Pancreas (tissue), 10 donors: ENCODE measurements around the gene GNG2. TPM values are rescaled to one million over a fixed set of nuclear protein-coding genes. Genes with fewer than 3 reads are reported as not detected.
A peak's percentile ranks its signal among the peaks of the same experiment; 100 is the strongest.

ENCODE experiments used
- ATAC-seq, 4 donors: fragments of 200-7000 bp; cut with Tn5 transposase; one replicate each; pipeline versions ENCODE4 v1.8.0 to v1.9.1; 2020; ENCODE audit warnings: mild to moderate bottlenecking in 4 of 4, moderate library complexity in 4 of 4
- DNase-seq, 6 donors: peaks; one replicate each; pipeline ENCODE4 v3.0.0-alpha.2; 2020
- FAIRE-seq: peaks from 2 replicates; lab custom pipeline; 2012; peaks lifted over from hg19 to GRCh38; lab: Jason Lieb, UNC
- H3K27ac ChIP-seq, 4 donors: fragments of 200-600 bp; sonication (generic); 1 replicate in 3 of 4; 2 replicates in 1 of 4; pipeline versions ENCODE4 v1.5.0 to v1.8.0; 2020
- H3K27me3 ChIP-seq, 4 donors: fragments of 200-600 bp; one replicate each; pipeline ENCODE4 v1.8.0; 2021
- H3K36me3 ChIP-seq, 3 donors: fragments of 200-600 bp; sonication (generic) in 1 of 3; one replicate each; pipeline versions ENCODE4 v1.5.0 to v1.8.0; 2020 to 2021
- H3K4me1 ChIP-seq, 3 donors: fragments of 200-600 bp; one replicate each; pipeline ENCODE4 v1.8.0; 2021
- H3K4me3 ChIP-seq, 4 donors: fragments of 200-600 bp; sonication (generic) in 2 of 4; one replicate each; pipeline versions ENCODE4 v1.5.0 to v1.8.0; 2020 to 2021
- H3K9me3 ChIP-seq, 4 donors: fragments of 200-600 bp; one replicate each; pipeline ENCODE4 v1.8.0; 2021
- CTCF ChIP-seq, 4 donors: fragments of 200-600 bp; sonication (generic) in 3 of 4; IDR thresholded peaks; one replicate each; pipeline versions ENCODE4 v1.5.0 to v1.8.0; 2021; ENCODE audit warnings: antibody characterized with exemption in 4 of 4
- WGBS, 2 donors: extraction: QIAGEN DNeasy Blood & Tissue Kit; methylation state at CpG; one replicate each; pipeline ENCODE4 v1.1.7; 2013; 5-methylcytosine and 5-hydroxymethylcytosine counted together
- intact Hi-C, 3 donors: fragments of 100-400 bp; cut with DNase I; formaldehyde crosslinking; loops; one replicate each; pipeline versions ENCODE4 v1.11.1 to v1.14.2; 2022
- polyA plus RNA-seq, 2 donors: library from polyadenylated mRNA; stranded (reverse); fragments of 200-250 nt; gene quantifications; one replicate each; pipeline ENCODE4 v1.2.3, GENCODE V29; 2013
- total RNA-seq, 6 donors: library from RNA; stranded (reverse); fragmentation: NEBNext Ultra II Directional in 4 of 6; extraction: Animal tissue kit (Norgen Biotek cat#: 25700) in 4 of 6; gene quantifications; one replicate each; pipeline versions ENCODE4 v1.2.1 to v1.2.4, GENCODE V29; 2021 to 2023
- donor health status: healthy with polysubstance abuse.
- donor health status: DM: no; HTN: no; CAD: no; lungs with moderate emphysema.
- donor health status: DM: no; HTN: no; CAD: no.
- donor health status: control.
- donor health status: control.
- donor health status: Bipolar disorder and iron deficiency.
- donor health status: DM: yes; HTN: yes; CAD: no.
- donor health status: DM: no; HTN: no; CAD: no.
- donor health status: DM: no; HTN: no; CAD: no.
- donor health status: DM: yes; HTN: yes; CAD: no.

The GNG2 gene
- total and polyA plus RNA-seq, 8 donors = 1.7 to 23.0 (median 7.0) TPM

DNA sequence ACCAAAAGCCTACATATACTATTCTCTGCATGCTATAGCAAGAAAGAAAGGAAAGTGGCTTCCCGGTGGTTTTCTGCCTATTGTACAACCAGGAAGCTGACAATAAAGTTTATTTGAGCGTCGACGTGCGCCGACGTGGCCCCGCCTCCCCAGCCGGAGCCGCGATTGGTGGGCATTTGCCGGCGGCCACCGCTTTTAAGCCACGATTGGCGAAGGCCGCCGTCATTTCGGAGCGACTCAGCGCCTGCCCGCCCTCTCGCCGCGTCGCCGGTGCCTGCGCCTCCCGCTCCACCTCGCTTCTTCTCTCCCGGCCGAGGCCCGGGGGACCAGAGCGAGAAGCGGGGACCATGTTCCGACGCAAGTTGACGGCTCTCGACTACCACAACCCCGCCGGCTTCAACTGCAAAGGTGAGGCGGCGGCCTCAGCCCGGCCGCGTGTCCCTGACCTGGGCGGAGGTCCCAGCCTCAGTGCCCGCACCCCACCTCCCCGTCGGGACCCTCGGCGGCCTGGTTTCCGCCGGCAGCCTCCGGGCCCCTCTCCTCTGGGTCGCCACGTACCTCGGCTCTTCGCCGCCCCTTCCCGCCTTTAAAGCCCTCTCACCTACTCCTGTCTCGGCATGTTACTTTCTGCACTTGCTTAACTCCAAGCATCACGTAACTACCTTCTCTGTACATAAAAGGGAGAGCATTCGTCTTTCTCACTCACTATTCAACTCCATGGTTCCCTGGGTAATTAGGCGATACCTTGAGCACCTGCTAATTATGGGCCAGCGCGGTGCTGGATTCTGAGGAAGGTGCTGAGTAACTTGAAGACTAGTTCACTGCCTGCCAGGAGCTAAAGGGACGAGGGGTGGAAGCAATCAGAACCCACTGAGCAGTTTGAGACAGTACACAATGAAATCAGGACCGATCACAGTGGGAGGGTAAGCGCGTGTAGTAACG is 129.2 kb downstream of the GNG2 start, which contains the start of gene RTRAF:
TSS of gene RTRAF (plus strand) at position 254 of the 942 bp plus-strand sequence. CDS start at position 348, 94 bp downstream.
- Histone ChIP-seq H3K4me1 (peaks cover 0 to 14% (median 8%) of the 10 kb centered on the region in 3 donors), H3K9me3 (no peaks in the 10 kb centered on the region), H3K27me3 (no peaks in the 10 kb centered on the region), H3K36me3 (peaks cover 0 to 13% (median 0%) of the 10 kb centered on the region in 3 donors), H3K27ac (peak within 1 kb of the TSS; percentile 74 to 81 (median 74)), H3K4me3 (peak within 1 kb of the TSS; percentile 80 to 97 (median 94))
- intact Hi-C loops = no loop called here
- no peak for TF ChIP-seq CTCF (IDR thresholded peaks at IDR 0.05)
- ATAC-seq = peak; percentile 99 to 100 (median 100)
- DNase-seq = peak; percentile 92 to 97 (median 94)
- FAIRE-seq = peak; percentile 71
- 0% methylated on average over 71 to 72 of the region's 72 CpGs for WGBS, 2 donors

DNA sequence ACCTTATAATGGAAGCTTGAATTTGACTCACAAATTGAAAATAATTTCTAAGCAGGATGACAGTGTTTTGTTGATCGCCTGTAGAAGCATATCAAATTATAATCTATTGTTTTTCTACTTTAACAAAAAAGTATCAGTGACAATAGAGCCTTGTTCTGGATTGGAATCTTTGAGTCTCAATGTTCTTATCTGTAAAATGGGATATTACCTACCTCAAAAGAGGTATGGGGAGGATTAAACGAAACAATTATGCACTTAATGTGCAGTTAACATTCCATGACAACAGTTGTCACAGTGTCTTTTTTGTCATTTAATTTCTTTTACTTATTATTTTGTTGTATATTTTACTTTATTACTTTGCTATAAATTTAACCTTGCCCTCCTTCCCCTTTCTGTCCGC is 130.1 kb downstream of the GNG2 start:
- no peak for FAIRE-seq
- Histone ChIP-seq H3K27ac (no peak overlapping the region), H3K4me1 (peaks cover 0 to 14% (median 8%) of the 10 kb centered on the region in 3 donors), H3K4me3 (peak overlapping the region in 3 of 4 donors; percentile 80 to 97 (median 95)), H3K9me3 (no peaks in the 10 kb centered on the region), H3K27me3 (no peaks in the 10 kb centered on the region), H3K36me3 (peaks cover 0 to 13% (median 0%) of the 10 kb centered on the region in 3 donors)
- 42 to 53% methylated on average over 3 of the region's 3 CpGs for WGBS, 2 donors
- no peak for DNase-seq
- intact Hi-C loops = no loop called here
- no peak for ATAC-seq
- no peak for TF ChIP-seq CTCF (IDR thresholded peaks at IDR 0.05)

DNA sequence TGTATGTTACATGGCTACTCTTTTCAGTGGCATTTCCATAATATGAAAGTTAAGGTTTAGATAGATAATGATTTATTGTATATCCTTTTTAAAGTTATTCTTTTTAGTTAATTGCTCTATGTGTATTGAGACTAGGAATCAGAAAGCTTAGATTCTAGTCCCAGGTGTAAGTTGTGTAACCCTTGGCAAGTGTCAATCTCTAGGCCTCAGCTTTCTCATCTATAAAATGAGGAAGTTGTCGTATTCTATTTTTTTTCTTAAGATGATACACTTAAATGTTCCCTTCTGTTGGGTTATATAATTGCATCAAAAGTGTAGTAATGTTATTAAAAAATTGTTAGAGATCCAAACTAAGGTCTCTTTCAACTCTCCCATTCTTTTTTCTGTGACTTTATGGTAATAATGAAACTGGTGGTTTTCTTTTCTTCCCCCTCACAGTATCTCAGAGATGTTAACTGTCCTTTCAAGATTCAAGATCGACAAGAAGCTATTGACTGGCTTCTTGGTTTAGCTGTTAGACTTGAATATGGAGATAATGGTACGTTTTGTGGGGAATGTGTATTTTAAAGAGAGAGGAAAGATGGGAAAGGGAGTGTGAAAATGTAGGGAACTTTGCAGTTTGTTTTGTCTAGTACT is 133.0 kb downstream of the GNG2 start:
- no peak for ATAC-seq
- intact Hi-C loops = no loop called here
- no peak for TF ChIP-seq CTCF (IDR thresholded peaks at IDR 0.05)
- H3K27ac ChIP-seq = no peak overlapping the region
- no peaks in the 10 kb centered on the region for H3K27me3 ChIP-seq
- peaks cover 0 to 14% (median 13%) of the 10 kb centered on the region in 3 donors for H3K4me1 ChIP-seq
- 61 to 66% methylated on average over 3 of the region's 3 CpGs for WGBS, 2 donors
- H3K4me3 ChIP-seq = no peak overlapping the region
- no peaks in the 10 kb centered on the region for H3K9me3 ChIP-seq
- peaks cover 0 to 13% (median 0%) of the 10 kb centered on the region in 3 donors for H3K36me3 ChIP-seq
- FAIRE-seq = no peak
- no peak for DNase-seq

DNA sequence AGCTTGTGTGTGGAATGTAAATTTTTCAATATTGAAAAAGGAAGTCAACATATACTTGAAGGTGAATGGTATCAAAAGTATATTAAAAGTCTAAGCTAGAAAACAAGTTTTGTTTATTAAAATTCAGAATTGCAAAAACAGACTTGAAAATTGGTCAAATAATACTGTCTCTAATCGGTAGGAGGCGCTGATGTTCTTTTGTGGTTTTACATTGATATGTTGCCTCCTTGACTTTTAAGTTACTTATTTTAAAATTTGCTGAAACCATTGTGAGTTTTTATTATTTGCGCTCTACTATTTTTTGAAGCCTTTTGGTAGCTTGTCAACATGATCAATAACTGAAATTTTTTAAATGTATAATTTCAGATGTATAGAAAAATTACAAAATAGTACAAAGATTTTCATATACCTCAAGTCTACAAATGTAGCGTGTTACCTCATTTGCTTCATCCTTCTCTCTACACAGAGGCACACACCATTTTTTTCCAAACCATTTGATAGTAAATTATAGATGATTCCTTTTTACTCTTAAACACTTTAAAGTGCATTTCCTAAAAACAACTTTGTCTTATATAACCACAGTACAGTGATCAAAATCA is 135.8 kb downstream of the GNG2 start:
- Histone ChIP-seq H3K4me3 (no peak overlapping the region), H3K27ac (no peak overlapping the region), H3K36me3 (peaks cover 0 to 13% (median 2%) of the 10 kb centered on the region in 3 donors), H3K4me1 (peaks cover 0 to 8% (median 0%) of the 10 kb centered on the region in 3 donors), H3K27me3 (no peaks in the 10 kb centered on the region), H3K9me3 (no peaks in the 10 kb centered on the region)
- peak; percentile 92 for FAIRE-seq
- DNase-seq = no peak
- WGBS, 2 donors = 41 to 51% methylated on average over 4 of the region's 4 CpGs
- intact Hi-C loops = loop anchor here in 1 of 3 donors (5.0 kb wide), 1 partner anchor 136 kb away; no protein-coding TSS in a partner anchor
- TF ChIP-seq CTCF (IDR thresholded peaks at IDR 0.05) = peak in 3 of 4 donors; percentile 43 to 59 (median 56)
- peak in 2 of 4 donors; percentile 57 to 63 for ATAC-seq
